Measurements from ENCODE around the gene COL5A2.

COL5A2 gene

GRCh38 chr2:189217541-189217940 lies 38.0 kb upstream of the COL5A2 start:
- ChIA-PET CTCF (interaction anchor here (0.8 kb wide), 2 partner anchors 9 to 70 kb away, joined by 3 to 5 read pairs; no protein-coding TSS in a partner anchor), POLR2A (ENCODE audit: low non-redundant PET) (no interaction called here)
- TF ChIP-seq CTCF (conservative IDR thresholded peaks at IDR 0.05; ENCODE audit: low read depth), result no peak
- H3K27ac ChIP-seq, result no peak overlapping the region
- DNase-seq (ENCODE audit: low spot score), result no peak

- CTCF ChIA-PET, result interaction anchor here (0.8 kb wide), 1 partner anchor 10 kb away, joined by 3 read pairs; no protein-coding TSS in a partner anchor
- no peak for DNase-seq (ENCODE audit: low spot score)
- POLR2A ChIA-PET (ENCODE audit: low non-redundant PET), result no interaction called here
- TF ChIP-seq CTCF (conservative IDR thresholded peaks at IDR 0.05; ENCODE audit: low read depth), result no peak
- no peak overlapping the region for H3K27ac ChIP-seq
Observed at GRCh38 chr2:189217051-189217450, 37.5 kb upstream of the COL5A2 start.

GRCh38 chr2:189214484-189214883 lies 34.9 kb upstream of the COL5A2 start:
- TF ChIP-seq CTCF (conservative IDR thresholded peaks at IDR 0.05; ENCODE audit: low read depth), result no peak
- DNase-seq (ENCODE audit: low spot score), result no peak
- ChIA-PET POLR2A (ENCODE audit: low non-redundant PET) (no interaction called here), CTCF (interaction anchor here (0.6 kb wide), 1 partner anchor 164 kb away, joined by 3 read pairs; no protein-coding TSS in a partner anchor)
- no peak overlapping the region for H3K27ac ChIP-seq

- no peak for TF ChIP-seq CTCF (conservative IDR thresholded peaks at IDR 0.05; ENCODE audit: low read depth)
- DNase-seq (ENCODE audit: low spot score), result no peak
- ChIA-PET CTCF (no interaction called here), POLR2A (ENCODE audit: low non-redundant PET) (no interaction called here)
- H3K27ac ChIP-seq, result no peak overlapping the region
Observed at GRCh38 chr2:189213250-189213649, 33.7 kb upstream of the COL5A2 start.

- DNase-seq (ENCODE audit: low spot score), result peak; percentile 76
- no peak overlapping the region for H3K27ac ChIP-seq
- ChIA-PET POLR2A (ENCODE audit: low non-redundant PET) (no interaction called here), CTCF (interaction anchor here (0.7 kb wide), 1 partner anchor 65 kb away, joined by 3 read pairs; no protein-coding TSS in a partner anchor)
- TF ChIP-seq CTCF (conservative IDR thresholded peaks at IDR 0.05; ENCODE audit: low read depth), result no peak
Observed at GRCh38 chr2:189210250-189211087, 30.9 kb upstream of the COL5A2 start.

GRCh38 chr2:189208254-189208653 lies 28.7 kb upstream of the COL5A2 start:
- no peak for TF ChIP-seq CTCF (conservative IDR thresholded peaks at IDR 0.05; ENCODE audit: low read depth)
- CTCF ChIA-PET, result no interaction called here
- no peak for DNase-seq (ENCODE audit: low spot score)
- POLR2A ChIA-PET (ENCODE audit: low non-redundant PET), result no interaction called here
- H3K27ac ChIP-seq, result no peak overlapping the region
